ENCODE data around the gene ZNF235.
A peak's percentile ranks its signal among the peaks of the same experiment; 100 is the strongest.
"Not testable (repeated sequence)": the region's sequence is repeated elsewhere in the genome, so short reads cannot be mapped to it uniquely, and the experiment has no call there.

Gene ZNF235

DNA sequence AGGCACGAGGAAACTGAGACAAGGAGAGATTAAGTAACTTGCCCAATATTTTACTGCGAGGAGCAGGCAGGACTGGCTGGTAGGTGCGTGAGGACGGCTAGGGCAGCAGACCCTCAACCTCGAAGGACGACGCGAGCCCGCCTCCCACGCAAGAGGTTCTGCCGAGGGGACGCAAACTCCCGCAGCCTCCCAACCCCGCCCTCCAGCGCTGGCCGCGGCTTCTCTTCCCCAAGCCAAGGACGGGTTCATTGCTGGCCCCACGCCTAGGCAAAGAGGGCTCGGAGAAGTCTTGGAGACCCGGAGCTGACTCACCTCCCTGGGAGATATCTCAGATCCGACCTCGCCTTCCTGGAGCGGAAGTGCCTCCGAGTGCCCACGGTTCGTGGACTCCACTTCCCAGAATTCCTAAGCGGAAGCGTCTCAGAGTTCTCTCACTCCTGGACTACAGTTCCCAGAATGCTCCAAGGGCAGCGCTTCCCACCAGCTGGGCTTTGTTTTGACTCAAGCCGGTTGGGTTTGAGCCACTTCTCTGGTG lies at the start of gene ZNF235:
ZNF235 (minus strand) TSS at position 367 of the 535 bp plus-strand sequence. CDS start 1,621 bp downstream, outside the sequence.
- DNase-seq (ENCODE audit: low spot score), result peak; percentile 95

DNA sequence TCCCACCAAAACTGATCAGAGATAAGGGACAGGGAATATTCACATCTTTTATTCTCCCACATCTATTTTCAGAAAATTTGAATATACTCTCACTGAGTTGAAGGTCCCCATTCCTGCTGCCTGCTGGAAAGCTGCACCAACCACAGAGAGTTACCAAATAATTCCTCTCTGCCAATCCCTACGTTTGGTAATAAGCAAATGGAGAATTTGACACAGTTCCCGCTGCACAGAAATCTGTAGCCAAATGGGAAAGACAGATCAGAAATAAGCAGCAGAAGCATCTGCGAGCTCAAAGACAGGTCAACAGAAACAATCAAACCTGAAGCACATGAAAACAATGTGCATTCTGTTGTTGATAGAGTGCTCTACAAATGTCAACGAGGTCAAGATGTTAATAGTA lies 41.7 kb upstream of the ZNF235 start:
- no peak for DNase-seq (ENCODE audit: low spot score)

GRCh38 chr19:44345959-44346358 lies 41.1 kb upstream of the ZNF235 start:
- peak; percentile 12 for DNase-seq (ENCODE audit: low spot score)

GRCh38 chr19:44344255-44344654 lies 39.4 kb upstream of the ZNF235 start:
- DNase-seq (ENCODE audit: low spot score), result no peak

DNA sequence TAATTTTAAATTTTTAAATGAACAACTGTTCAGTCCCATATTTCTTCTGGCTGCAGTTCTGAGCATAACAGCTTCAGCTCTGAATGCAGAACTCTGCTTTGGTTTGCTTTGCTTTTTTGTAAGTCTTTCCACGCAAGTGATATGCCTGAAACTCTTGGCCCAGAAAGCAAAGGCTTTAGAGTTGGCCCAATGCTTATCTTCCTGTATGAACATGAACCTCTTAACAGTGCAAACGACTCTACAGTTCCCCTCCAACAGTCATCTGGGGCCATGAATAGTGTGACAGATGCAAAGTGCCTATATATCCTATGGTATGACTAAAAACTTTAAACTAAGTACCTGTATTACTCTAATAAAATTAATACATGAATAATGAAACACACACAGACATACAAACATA lies 37.0 kb upstream of the ZNF235 start:
- no peak for DNase-seq (ENCODE audit: low spot score)

DNA sequence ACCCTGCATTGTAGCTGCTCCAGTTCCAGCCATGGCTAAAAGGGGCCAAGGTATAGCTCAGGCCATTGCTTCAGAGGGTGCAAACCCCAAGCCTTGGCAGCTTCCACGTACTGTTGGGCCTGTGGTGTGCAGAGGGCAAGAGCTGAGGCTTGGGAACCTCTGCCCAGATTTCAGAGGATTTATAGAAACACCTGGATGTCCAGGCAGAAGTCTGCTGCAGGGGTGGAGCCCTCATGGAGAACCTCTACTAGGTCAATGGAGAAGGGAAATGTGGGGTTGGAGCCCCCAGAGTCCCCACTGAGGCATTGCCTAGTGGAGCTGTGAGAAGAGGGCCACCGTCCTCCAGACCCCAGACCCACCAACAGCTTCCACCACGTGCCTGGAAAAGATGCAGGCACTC lies 29.8 kb upstream of the ZNF235 start:
- DNase-seq (ENCODE audit: low spot score), result not testable (repeated sequence)

DNA sequence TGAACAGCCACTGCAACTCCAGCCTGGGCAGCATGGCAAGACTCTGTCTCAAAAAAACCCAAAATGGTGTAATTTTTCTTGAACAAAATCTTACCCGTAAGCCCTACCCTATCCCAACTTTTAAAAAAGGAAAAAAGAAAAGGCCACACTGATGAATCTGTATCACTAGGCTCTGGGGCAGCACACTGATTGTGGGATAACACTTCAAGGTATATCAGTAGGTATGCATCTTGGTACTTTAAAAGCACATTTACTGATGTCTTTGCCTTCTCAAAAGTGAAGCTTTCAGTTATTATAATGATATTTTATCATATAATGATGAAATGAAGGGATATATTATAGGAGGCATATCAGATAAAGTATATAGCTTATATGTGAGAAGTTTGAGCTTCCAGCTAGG lies 27.3 kb upstream of the ZNF235 start:
- no peak for DNase-seq (ENCODE audit: low spot score)

DNA sequence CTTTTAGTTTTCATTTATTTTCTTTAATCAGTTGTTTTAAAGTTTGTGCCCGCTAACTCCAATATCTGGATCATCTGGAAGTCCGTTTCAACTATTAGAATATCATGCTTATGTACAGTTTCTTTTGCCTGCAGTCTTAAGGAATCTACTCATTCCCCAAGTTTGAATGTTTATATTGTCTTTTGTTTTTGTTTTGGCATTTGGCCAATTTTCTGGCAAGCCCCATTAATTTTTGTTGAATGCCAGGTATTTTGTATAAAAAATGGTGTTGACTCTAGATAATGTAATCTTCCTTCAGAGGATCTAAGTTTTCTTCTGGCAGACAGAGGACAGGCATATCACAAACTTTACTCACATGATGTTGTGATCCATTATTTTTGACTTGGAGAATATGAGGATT lies 11.1 kb upstream of the ZNF235 start:
- DNase-seq (ENCODE audit: low spot score), result no peak

DNA sequence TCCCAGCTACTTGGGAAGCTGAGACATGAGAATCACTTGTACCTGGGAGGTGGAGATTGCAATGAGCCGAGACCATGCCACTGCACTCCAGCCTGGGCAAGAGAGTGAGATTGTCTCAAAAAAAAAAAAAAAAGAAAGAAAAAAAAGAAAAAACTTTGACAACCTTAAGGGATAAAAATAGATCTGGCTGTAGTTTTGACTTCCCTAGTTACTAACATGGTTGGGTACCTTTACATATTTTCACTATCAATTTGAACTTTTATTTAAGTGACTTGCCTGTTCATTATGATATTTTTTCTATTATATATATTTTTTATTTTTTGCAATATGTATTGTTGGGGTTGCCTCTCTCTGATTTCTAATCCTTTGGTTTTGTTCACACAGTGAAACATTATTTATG lies 8.4 kb upstream of the ZNF235 start:
- DNase-seq (ENCODE audit: low spot score), result no peak

DNA sequence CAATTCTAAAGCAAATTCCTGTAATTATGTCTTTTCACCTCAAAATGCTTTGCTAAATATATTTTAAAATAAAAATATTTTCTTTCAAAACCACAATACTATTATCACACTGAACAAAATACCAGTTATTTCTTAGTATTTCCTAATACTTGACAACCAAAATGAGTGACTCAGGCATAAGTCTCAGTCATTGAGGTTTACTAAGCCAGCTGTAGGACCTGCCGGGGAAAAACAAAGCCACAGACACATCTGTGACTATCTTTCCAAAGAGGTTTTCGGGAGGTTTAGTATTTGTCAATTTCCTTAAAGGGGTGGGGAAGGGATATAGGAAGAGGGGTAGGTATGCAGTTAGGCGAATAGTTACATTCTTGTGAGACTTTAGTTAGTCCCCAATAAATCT lies 3.2 kb upstream of the ZNF235 start:
- no peak for DNase-seq (ENCODE audit: low spot score)

DNA sequence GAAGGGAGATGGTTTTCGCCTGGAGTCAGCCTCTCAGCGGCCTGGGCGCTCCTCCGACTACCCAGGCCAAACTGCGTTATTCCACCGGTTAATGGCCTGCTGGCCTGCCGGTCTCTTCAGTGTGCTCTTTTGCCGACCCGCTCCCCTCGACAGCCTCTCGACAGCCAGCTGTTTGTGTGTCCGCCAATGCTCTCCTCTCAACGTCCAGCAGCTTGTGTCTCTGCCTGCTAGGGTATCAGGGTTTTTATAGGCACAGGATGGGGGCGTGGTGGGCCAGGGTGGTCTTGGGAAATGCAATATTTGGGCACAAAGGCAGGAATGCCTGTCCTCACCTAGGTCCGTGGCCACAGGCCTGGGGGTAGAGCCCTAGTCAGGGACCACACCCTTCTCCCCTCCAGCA lies 1.5 kb upstream of the ZNF235 start:
- DNase-seq (ENCODE audit: low spot score), result no peak

GRCh38 chr19:44305457-44305856 lies 632 bp upstream of the ZNF235 start:
- no peak for DNase-seq (ENCODE audit: low spot score)

DNA sequence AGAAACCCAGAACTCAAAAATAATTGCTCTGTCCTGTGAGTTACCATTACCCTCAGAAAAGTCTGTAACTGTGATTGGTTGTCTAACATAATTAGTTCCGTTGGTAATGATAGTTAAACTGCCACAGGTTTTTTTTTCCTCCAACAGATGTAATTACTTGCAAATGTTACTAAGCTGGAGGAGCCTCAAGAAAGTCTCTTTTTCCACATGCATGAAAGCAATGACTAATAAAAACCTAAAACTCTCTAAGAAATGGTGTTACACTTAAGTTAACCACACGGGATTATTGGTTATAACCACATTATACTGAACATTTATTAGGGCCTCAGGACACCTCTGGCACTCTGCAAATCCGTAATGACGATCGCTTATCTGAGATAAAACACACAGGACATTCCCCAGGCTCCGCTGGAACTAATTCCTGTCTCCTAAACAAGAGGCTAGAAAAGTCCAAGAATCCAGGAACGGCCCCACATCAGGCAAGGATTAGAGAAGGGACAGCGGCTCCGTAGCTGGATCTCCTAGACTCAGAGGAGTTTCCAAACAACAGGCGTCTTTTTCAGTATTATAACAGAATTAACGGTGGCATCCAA lies 753 bp downstream of the ZNF235 start:
- DNase-seq (ENCODE audit: low spot score), result no peak

- DNase-seq (ENCODE audit: low spot score), result no peak
Measured at GRCh38 chr19:44303320-44303719, 1.5 kb downstream of the ZNF235 start.

DNA sequence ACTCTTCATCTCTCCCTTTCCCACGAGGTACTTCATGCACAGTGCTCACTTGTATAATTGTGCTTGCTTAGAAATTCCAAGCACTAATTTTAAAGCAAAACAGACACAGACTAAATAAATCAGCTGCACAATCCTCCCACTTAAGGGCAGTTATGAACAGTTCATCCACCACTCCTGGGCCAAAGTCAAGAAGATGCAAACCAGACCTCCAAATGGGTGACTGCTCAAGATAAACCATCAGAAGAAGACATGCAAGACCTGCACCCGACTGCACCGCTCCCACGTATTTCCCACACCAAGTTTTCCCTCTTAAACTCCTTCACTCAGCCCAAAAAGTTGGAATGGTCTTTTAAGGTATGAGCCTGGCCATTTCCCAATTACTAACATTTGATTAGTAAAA lies 19.9 kb downstream of the ZNF235 start:
- no peak for DNase-seq (ENCODE audit: low spot score)

- DNase-seq (ENCODE audit: low spot score), result no peak
Measured at GRCh38 chr19:44282846-44283245, 22.0 kb downstream of the ZNF235 start.

- DNase-seq (ENCODE audit: low spot score), result no peak
Measured at GRCh38 chr19:44280916-44281315, 23.9 kb downstream of the ZNF235 start.

DNA sequence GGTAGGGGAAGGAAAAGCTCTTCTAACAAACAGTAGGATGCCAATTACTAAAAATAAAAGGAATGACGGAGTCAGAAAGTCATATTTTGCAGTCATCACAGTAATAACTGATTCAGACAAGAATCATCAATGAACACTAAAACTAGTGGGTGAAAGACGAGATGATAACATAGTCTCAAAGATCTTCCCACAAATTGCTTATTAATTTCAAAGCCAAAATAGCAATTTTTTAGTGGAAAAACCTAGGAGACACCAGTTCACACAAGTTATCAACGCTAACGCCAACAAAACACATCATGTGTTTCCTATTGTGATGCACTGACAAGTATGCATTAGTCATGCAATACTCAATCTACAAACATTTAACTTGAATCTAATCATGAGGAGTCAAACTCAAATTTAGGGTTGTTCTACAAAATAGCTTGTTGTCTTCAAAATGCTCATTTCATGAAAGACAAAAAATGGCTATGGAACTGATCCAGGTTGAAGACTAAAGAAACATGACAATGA lies 26.6 kb downstream of the ZNF235 start:
- DNase-seq (ENCODE audit: low spot score), result no peak

DNA sequence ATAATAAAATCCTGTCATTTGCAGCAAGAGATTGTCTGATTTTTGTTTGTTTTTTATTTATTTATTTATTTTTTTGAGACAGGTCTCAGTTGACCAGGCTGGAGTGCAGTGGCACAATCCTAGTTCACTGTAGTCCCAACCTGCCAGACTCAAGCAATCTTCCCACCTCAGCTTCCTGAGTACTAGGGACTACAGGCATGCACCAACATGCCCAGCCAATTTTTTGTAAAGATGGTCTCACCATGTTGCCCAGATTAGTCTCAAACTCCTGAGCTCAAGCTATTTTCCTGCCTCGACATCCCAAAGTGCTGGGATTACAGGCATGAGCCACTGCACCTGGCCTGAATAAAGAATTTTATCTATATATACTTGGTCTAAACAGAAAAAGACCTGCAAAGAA lies 27.5 kb downstream of the ZNF235 start:
- DNase-seq (ENCODE audit: low spot score), result no peak

- DNase-seq (ENCODE audit: low spot score), result no peak
Measured at GRCh38 chr19:44260695-44261446, 44.0 kb downstream of the ZNF235 start.

GRCh38 chr19:44260343-44260681 lies 44.5 kb downstream of the ZNF235 start:
- peak; percentile 24 for DNase-seq (ENCODE audit: low spot score)

DNA sequence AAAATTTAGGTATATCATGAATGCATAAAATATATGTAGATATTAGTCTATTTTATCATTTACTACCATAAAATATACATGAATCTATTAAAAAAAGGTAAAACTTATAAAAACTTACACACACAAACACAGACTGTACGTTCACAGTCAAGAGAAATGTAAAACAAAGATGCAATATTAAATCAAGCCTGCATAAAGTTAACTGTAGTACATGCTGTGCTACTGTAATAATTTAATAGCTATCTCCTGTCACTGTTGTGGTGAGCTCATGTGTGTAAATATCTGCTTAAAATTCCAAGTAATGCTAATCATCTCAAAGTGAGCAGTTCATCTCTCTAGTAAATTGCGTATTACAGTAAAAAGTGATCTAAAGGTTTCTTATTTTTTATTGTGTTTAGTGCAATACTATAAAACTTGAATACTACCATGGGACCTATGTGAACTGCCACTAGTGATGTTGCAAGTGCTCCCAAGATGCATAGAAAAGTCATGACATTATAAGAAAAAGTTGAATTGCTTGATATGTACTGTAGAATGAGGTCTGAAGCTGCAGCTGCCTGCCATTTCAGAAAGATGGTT lies 45.9 kb downstream of the ZNF235 start:
- no peak for DNase-seq (ENCODE audit: low spot score)

- no peak for DNase-seq (ENCODE audit: low spot score)
Measured at GRCh38 chr19:44258136-44258535, 46.7 kb downstream of the ZNF235 start.

Data from putamen (tissue), 1 donor.